ENCODE measurements around the gene GALNT2.

GALNT2 gene

DNA sequence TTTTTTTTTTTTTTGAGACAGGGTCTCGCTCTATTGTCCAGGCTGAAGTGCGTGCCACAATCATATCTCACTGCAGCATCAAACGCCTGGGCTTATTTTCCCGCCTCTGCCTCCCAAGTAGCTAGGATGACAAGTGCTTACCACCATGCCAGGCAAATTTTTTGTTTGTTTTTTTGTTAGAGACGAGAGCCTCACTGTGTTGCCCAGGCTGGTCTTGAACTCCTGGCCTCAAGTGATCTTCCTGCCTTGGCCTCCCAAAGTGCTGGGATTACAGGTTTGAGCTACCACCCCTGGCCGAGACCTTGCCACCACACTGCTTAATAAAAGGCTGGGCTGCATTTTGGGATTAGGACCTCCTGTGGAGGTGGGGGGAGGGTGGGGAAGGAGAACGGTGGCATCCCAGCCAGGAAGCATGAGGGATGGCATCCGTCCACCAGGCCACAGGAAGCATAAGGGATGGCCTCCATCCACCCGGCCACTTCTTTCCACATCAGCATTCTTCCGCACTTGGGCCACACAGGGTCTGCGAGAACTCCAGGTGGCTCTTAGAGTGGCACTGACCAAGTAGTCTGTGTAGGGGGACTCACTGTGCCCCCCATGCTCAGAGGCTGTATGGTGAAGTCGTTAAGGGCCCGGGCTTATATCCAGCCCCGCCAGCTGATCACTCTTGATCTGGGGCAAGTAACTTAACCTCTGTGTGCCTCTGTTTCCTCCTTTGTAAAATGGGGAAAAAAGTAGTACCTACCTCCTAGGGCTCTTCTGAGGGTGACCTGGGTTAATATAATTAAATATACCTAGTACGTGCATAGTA lies 75.0 kb downstream of the GALNT2 start:
- Histone ChIP-seq H3K9ac (ENCODE audit: low read length) (no peak overlapping the region), H3K9me2 (replicated peaks; ENCODE audit: insufficient read depth, low read length) (no peaks in the 10 kb centered on the region), H3K27me3 (replicated peaks; ENCODE audit: insufficient read depth, low read length) (no peaks in the 10 kb centered on the region), H3K9me3 (replicated peaks; ENCODE audit: insufficient read depth, low read length) (no peaks in the 10 kb centered on the region), H3K4me3 (ENCODE audit: low read length) (no peak overlapping the region), H3F3A (ENCODE audit: insufficient read depth, low read length) (peaks cover 28% of the 10 kb centered on the region), H4K20me1 (ENCODE audit: insufficient read depth, low read length) (no peaks in the 10 kb centered on the region), H2AFZ (ENCODE audit: low read length) (no peak overlapping the region), H3K36me3 (replicated peaks; ENCODE audit: insufficient read depth, low read length) (no peaks in the 10 kb centered on the region), H3K4me1 (ENCODE audit: low read length) (peaks cover 47% of the 10 kb centered on the region), H3K27ac (ENCODE audit: low read length) (peak overlapping the region; percentile 22; the same call in 1 of the 2 replicates), H3K79me2 (ENCODE audit: low read length) (peaks cover 100% of the 10 kb centered on the region), H3K4me2 (ENCODE audit: low read depth, low read length) (peak overlapping the region; percentile 32; the same call in 1 of the 2 replicates)
- no peak for DNase-seq
- TF ChIP-seq, protein P1, sequence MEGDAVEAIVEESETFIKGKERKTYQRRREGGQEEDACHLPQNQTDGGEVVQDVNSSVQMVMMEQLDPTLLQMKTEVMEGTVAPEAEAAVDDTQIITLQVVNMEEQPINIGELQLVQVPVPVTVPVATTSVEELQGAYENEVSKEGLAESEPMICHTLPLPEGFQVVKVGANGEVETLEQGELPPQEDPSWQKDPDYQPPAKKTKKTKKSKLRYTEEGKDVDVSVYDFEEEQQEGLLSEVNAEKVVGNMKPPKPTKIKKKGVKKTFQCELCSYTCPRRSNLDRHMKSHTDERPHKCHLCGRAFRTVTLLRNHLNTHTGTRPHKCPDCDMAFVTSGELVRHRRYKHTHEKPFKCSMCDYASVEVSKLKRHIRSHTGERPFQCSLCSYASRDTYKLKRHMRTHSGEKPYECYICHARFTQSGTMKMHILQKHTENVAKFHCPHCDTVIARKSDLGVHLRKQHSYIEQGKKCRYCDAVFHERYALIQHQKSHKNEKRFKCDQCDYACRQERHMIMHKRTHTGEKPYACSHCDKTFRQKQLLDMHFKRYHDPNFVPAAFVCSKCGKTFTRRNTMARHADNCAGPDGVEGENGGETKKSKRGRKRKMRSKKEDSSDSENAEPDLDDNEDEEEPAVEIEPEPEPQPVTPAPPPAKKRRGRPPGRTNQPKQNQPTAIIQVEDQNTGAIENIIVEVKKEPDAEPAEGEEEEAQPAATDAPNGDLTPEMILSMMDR (IDR thresholded peaks at IDR 0.05; ENCODE audit: low read length) = no peak
- no peak for TF ChIP-seq EZH2 (optimal IDR thresholded peaks at IDR 0.05; ENCODE audit: low read depth, low read length)
- no peak for TF ChIP-seq EZH2phosphoT487 (IDR thresholded peaks at IDR 0.05; ENCODE audit: low read length)

GRCh38 chr1:230142608-230143210 lies 75.7 kb downstream of the GALNT2 start:
- Histone ChIP-seq H3K27me3 (replicated peaks; ENCODE audit: insufficient read depth, low read length) (no peaks in the 10 kb centered on the region), H3K4me3 (ENCODE audit: low read length) (no peak overlapping the region), H3F3A (ENCODE audit: insufficient read depth, low read length) (peaks cover 28% of the 10 kb centered on the region), H2AFZ (ENCODE audit: low read length) (no peak overlapping the region), H3K4me2 (ENCODE audit: low read depth, low read length) (no peak overlapping the region), H3K4me1 (ENCODE audit: low read length) (peaks cover 54% of the 10 kb centered on the region), H3K9me2 (replicated peaks; ENCODE audit: insufficient read depth, low read length) (no peaks in the 10 kb centered on the region), H3K9ac (ENCODE audit: low read length) (no peak overlapping the region), H3K9me3 (replicated peaks; ENCODE audit: insufficient read depth, low read length) (no peaks in the 10 kb centered on the region), H3K36me3 (replicated peaks; ENCODE audit: insufficient read depth, low read length) (no peaks in the 10 kb centered on the region), H3K79me2 (ENCODE audit: low read length) (peaks cover 100% of the 10 kb centered on the region), H4K20me1 (ENCODE audit: insufficient read depth, low read length) (no peaks in the 10 kb centered on the region), H3K27ac (ENCODE audit: low read length) (no peak overlapping the region)
- TF ChIP-seq EZH2 (optimal IDR thresholded peaks at IDR 0.05; ENCODE audit: low read depth, low read length) = no peak
- no peak for TF ChIP-seq EZH2phosphoT487 (IDR thresholded peaks at IDR 0.05; ENCODE audit: low read length)
- TF ChIP-seq, protein P1 (IDR thresholded peaks at IDR 0.05; ENCODE audit: low read length) = no peak
- DNase-seq = no peak

- no peak overlapping the region for H3K27ac ChIP-seq (ENCODE audit: low read length)
- no peaks in the 10 kb centered on the region for H3K9me3 ChIP-seq (replicated peaks; ENCODE audit: insufficient read depth, low read length)
- H3K9me2 ChIP-seq (replicated peaks; ENCODE audit: insufficient read depth, low read length) = no peaks in the 10 kb centered on the region
- no peak for DNase-seq
- peaks cover 61% of the 10 kb centered on the region for H3K4me1 ChIP-seq (ENCODE audit: low read length)
- H2AFZ ChIP-seq (ENCODE audit: low read length) = no peak overlapping the region
- no peak overlapping the region for H3K4me2 ChIP-seq (ENCODE audit: low read depth, low read length)
- H4K20me1 ChIP-seq (ENCODE audit: insufficient read depth, low read length) = no peaks in the 10 kb centered on the region
- TF ChIP-seq EZH2 (optimal IDR thresholded peaks at IDR 0.05; ENCODE audit: low read depth, low read length) = no peak
- TF ChIP-seq, protein P1 (IDR thresholded peaks at IDR 0.05; ENCODE audit: low read length) = no peak
- TF ChIP-seq EZH2phosphoT487 (IDR thresholded peaks at IDR 0.05; ENCODE audit: low read length) = no peak
- H3K79me2 ChIP-seq (ENCODE audit: low read length) = peaks cover 99% of the 10 kb centered on the region
- no peaks in the 10 kb centered on the region for H3K36me3 ChIP-seq (replicated peaks; ENCODE audit: insufficient read depth, low read length)
- H3K9ac ChIP-seq (ENCODE audit: low read length) = no peak overlapping the region
- H3K27me3 ChIP-seq (replicated peaks; ENCODE audit: insufficient read depth, low read length) = no peaks in the 10 kb centered on the region
- H3F3A ChIP-seq (ENCODE audit: insufficient read depth, low read length) = peaks cover 33% of the 10 kb centered on the region
- no peak overlapping the region for H3K4me3 ChIP-seq (ENCODE audit: low read length)
These were observed 76.5 kb downstream of the GALNT2 start for GRCh38 chr1:230143534-230143933.

Measured in MM.1S (cell line).